Adrenal gland (tissue), 5 donors: ENCODE data around the gene ACSS3.

Source experiments
- CTCF ChIP-seq, 6 experiments: fragments of 450-650 bp in 4 of 6; fragments of 200-600 bp in 2 of 6; sonication (generic) in 1 of 6; IDR thresholded peaks; 1 replicate in 5 of 6; 2 replicates in 1 of 6; pipeline versions ENCODE4 v1.5.1 to v1.8.0; 2016 to 2021; ENCODE audit warnings: antibody characterized with exemption in 6 of 6, mild to moderate bottlenecking in 2 of 6, moderate library complexity in 1 of 6
- POLR2A ChIP-seq, 2 donors: fragments of 450-650 bp; IDR thresholded peaks; one replicate each; pipeline ENCODE4 v1.6.1; 2017; ENCODE audit warnings: antibody characterized with exemption in 2 of 2, mild to moderate bottlenecking in 2 of 2, moderate library complexity in 1 of 2
- donor health status: DM: no; HTN: no; CAD: no.

GRCh38 chr12:81245458-81245857 is 167.6 kb downstream of the ACSS3 start:
- no peak for TF ChIP-seq CTCF (IDR thresholded peaks at IDR 0.05)
- TF ChIP-seq POLR2A (IDR thresholded peaks at IDR 0.05) = no peak
